SH-SY5Y (cell line): ENCODE results near the gene MPV17L2.

Experiments
- GATA2 ChIP-seq: IDR thresholded peaks from 2 replicates; pipeline ENCODE4 v1.6.1; 2011; ENCODE audit warnings: mild to moderate bottlenecking, low read depth, low read length
- GATA3 ChIP-seq: IDR thresholded peaks from 2 replicates; pipeline ENCODE4 v1.6.1; 2011; ENCODE audit warnings: low read depth, mild to moderate bottlenecking, low read length, moderate library complexity

DNA sequence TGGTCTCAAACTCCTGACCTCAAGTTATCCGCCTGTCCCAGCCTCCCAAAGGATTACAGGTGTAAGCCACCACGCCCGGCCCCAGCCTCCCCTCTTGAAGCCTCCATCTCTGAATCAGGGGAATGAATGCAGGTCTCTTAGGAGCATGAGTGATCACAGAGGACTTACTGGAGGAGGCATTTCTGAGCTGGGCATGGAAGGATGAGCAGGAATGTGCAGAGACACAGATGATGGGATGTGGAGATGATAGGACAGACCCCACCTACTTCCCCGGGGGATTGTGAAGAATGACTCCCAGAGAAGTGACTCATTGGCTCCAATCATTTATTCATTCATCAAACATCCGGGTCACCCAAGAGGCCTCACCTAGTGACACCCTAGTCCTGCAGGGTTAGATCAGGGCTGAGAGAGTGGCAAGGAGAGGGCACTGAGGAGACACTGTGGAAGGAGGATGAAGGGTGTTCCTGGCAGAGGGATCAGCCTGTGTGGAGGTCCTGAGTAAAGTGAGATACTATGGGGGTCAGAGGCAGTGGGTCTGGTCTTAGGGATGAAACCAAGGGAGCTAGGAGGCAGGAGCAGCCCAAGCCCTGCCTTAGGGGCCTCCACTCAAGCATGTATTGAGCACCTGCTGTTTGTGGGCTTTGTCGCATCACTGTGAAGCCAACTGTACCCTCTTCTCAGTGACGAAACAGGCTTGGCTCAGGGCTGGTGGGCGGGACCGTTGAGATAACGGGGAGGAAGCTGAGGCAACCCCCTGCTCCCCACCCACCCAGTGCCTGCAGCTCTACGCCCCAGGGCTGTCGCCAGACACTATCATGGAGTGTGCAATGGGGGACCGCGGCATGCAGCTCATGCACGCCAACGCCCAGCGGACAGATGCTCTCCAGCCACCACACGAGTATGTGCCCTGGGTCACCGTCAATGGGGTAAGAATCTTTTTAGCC lies 16.4 kb upstream of the MPV17L2 start:
- no peak for TF ChIP-seq GATA2
- TF ChIP-seq GATA3, result no peak
